ENCODE results near the gene TOR2A. TPM values are rescaled to one million over a fixed set of nuclear protein-coding genes. Genes with fewer than 3 reads are reported as not detected.

Gene TOR2A
- total RNA-seq, 4 donors from 2014 or later = 31.4 to 126 (median 48.1) TPM

DNA sequence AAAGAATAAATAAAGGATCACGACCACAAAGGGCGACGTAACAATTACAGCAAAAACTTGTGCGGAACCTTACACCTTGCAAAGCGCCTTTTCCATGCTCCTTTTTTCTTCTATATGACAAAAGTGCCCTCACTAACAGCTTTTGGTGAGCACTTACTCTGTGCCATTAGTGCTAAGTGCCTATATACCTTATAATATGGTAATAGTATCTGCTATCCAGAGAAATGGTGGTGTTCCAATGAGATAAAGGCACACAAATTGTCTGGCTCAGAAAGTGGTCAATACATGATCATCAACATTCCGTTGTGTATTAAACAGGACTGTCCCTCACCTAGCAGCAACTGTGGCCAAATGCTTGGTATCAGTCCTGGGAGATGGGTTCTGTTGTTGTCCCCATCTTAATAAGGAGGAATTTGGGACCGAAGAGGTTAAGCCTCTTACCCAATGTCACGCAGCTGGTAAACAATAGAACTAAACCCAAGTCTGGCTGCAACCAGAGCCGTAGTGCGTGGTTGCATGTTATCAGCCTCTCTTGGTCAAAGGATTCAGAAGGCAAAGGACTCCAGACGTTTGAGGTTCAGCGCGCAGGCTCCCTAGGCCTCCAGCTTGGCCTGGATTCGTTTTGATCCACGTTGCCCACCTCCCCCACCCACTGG lies 564 bp upstream of the TOR2A start:
- H3K27ac ChIP-seq = peak overlapping the region in 3 of 4 donors; percentile 98 to 100 (median 99)

DNA sequence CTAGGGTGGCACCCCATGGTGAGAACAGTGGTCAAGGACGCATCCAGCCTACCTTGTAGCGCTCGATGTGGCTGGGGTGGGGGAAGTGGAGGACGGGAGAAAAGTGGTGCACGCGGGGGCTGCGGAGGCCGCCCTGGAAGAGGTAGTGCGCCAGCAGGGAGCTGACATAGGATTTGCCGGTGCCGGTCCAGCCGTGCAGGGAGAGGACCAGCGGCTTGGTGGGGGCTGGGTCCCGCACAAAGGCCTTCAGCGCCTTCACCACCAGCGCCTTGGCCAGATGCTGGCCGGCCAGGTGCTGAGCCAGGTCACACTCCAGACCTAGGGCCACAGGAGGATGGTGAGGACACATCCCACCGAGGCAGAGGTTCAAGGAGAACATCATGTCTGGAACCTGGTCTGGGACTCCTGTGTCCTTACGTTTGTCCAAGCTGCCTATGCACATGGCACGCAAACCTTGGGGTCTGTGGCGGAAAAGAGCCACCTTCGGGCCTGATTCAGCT lies 797 bp downstream of the TOR2A start:
- intact Hi-C loops (cut with DNase I; ENCODE audit: low total_unique reads) (loop anchor here (5.0 to 10.0 kb wide), 2 partner anchors 142 to 229 kb away; no protein-coding TSS in a partner anchor), in situ Hi-C loops (cut with MboI; ENCODE audit: low pct_ligation_motif_present in 1 of 4, low pct_unique_long_range_greater_than_20kb in 1 of 4, low sequenced_read_pairs in 3 of 4) (loop anchor here (10.0 to 25.0 kb wide), 5 partner anchors 131 to 222 kb away; no protein-coding TSS in a partner anchor)
- 52 to 87% methylated on average over 3 to 21 of the region's 22 CpGs for WGBS, 2 donors (ENCODE audit: low coverage in 1 of 2)
- Histone ChIP-seq H3K9me3 (no peaks in the 10 kb centered on the region), H3K4me1 (peaks cover 6 to 18% (median 11%) of the 10 kb centered on the region in 4 donors), H3K4me3 (peak overlapping the region in 3 of 4 donors; percentile 71 to 97 (median 84)), H3K27ac (peak overlapping the region; percentile 98 to 100 (median 98)), H3K27me3 (no peaks in the 10 kb centered on the region), H3K36me3 (peaks cover 0 to 4% (median 0%) of the 10 kb centered on the region in 4 donors)
- TF ChIP-seq, protein P1, sequence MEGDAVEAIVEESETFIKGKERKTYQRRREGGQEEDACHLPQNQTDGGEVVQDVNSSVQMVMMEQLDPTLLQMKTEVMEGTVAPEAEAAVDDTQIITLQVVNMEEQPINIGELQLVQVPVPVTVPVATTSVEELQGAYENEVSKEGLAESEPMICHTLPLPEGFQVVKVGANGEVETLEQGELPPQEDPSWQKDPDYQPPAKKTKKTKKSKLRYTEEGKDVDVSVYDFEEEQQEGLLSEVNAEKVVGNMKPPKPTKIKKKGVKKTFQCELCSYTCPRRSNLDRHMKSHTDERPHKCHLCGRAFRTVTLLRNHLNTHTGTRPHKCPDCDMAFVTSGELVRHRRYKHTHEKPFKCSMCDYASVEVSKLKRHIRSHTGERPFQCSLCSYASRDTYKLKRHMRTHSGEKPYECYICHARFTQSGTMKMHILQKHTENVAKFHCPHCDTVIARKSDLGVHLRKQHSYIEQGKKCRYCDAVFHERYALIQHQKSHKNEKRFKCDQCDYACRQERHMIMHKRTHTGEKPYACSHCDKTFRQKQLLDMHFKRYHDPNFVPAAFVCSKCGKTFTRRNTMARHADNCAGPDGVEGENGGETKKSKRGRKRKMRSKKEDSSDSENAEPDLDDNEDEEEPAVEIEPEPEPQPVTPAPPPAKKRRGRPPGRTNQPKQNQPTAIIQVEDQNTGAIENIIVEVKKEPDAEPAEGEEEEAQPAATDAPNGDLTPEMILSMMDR (IDR thresholded peaks at IDR 0.05) = no peak
- TF ChIP-seq POLR2A (IDR thresholded peaks at IDR 0.05) (no peak), POLR2AphosphoS5 (IDR thresholded peaks at IDR 0.05) (no peak), EP300 (IDR thresholded peaks at IDR 0.05; ENCODE audit: low read depth) (no peak)
- no peak for DNase-seq

More for the DNA sequence above, 564 bp upstream of the TOR2A start:
- no peak for DNase-seq
- no peaks in the 10 kb centered on the region for H3K9me3 ChIP-seq
- no peaks in the 10 kb centered on the region for H3K27me3 ChIP-seq
- peak overlapping the region in 1 of 4 donors; percentile 71 for H3K4me3 ChIP-seq
- 3 to 26% methylated on average over 5 to 15 of the region's 15 CpGs for WGBS, 2 donors (ENCODE audit: low coverage in 1 of 2)
- intact Hi-C loops (cut with DNase I; ENCODE audit: low total_unique reads) (loop anchor here (2.0 to 10.0 kb wide), 3 partner anchors 49 to 231 kb away; no protein-coding TSS in a partner anchor), in situ Hi-C loops (cut with MboI; ENCODE audit: low pct_ligation_motif_present in 1 of 4, low pct_unique_long_range_greater_than_20kb in 1 of 4, low sequenced_read_pairs in 3 of 4) (loop anchor here (5.0 to 25.0 kb wide), 6 partner anchors 47 to 223 kb away; no protein-coding TSS in a partner anchor)
- H3K36me3 ChIP-seq = peaks cover 0 to 4% (median 0%) of the 10 kb centered on the region in 4 donors
- TF ChIP-seq, protein P1 (IDR thresholded peaks at IDR 0.05) = no peak
- TF ChIP-seq POLR2AphosphoS5 (IDR thresholded peaks at IDR 0.05) (no peak), EP300 (IDR thresholded peaks at IDR 0.05; ENCODE audit: low read depth) (no peak)
- peaks cover 6 to 29% (median 18%) of the 10 kb centered on the region in 4 donors for H3K4me1 ChIP-seq

DNA sequence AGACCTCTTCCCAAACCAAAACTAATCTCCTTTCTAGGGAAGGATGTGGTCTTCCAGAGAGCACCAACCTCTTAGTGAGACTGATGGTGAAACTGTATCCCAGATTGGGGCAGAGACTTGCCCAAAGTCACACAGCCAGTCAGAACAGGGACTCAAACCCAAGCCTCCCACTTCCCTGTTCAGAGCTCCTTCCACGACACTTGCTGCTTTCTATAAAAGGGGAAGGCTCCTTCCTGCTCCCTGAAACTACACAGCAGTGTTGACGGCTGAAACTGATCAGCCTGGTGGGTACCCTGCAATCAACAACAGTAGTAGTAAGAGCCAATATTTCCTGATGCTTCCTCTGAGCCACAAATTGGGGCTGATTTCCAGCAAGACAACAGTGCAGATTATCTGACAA lies 1.5 kb downstream of the TOR2A start:
- TF ChIP-seq, protein P1 (IDR thresholded peaks at IDR 0.05) = no peak
- no peak for TF ChIP-seq EP300 (IDR thresholded peaks at IDR 0.05; ENCODE audit: low read depth)
- no peak for TF ChIP-seq POLR2AphosphoS5 (IDR thresholded peaks at IDR 0.05)
- Histone ChIP-seq H3K27ac (no peak overlapping the region), H3K27me3 (no peaks in the 10 kb centered on the region), H3K4me1 (peaks cover 6 to 18% (median 11%) of the 10 kb centered on the region in 4 donors), H3K36me3 (peaks cover 0 to 4% (median 0%) of the 10 kb centered on the region in 4 donors), H3K9me3 (no peaks in the 10 kb centered on the region), H3K4me3 (no peak overlapping the region)
- intact Hi-C loops (cut with DNase I; ENCODE audit: low total_unique reads) = loop anchor here (5.0 to 10.0 kb wide), 2 partner anchors 141 to 229 kb away; no protein-coding TSS in a partner anchor
- no peak for DNase-seq
- WGBS, 2 donors (ENCODE audit: low coverage in 1 of 2) = 69% methylated on average over 2 of the region's 2 CpGs; no CpG with 5 or more reads in 1 of the 2 donors
- in situ Hi-C loops (cut with MboI; ENCODE audit: low pct_ligation_motif_present in 1 of 4, low pct_unique_long_range_greater_than_20kb in 1 of 4, low sequenced_read_pairs in 3 of 4) = loop anchor here (10.0 to 25.0 kb wide), 5 partner anchors 131 to 221 kb away; no protein-coding TSS in a partner anchor

DNA sequence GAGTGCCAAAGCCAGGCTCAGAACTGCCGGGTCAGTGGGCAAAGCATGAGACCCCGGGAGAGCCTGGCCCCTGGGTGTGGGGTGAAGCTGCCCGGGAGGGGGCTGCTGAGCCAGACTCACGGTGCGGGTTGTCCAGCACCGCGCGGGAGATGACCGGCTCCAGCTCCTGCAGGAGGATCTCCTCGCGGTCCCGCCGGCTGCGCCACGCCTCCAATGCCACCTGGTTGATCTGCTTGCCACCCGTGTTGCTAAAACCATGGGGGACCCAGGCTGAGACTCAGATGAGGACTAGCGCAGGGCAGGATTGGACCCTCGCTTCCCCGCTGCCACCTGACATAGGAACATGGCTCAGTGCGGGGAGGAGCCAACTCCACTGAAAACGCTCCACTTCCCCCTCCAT lies 2.6 kb downstream of the TOR2A start:
- Histone ChIP-seq H3K36me3 (peaks cover 0 to 4% (median 0%) of the 10 kb centered on the region in 4 donors), H3K27ac (no peak overlapping the region), H3K4me1 (peaks cover 6 to 14% (median 11%) of the 10 kb centered on the region in 4 donors), H3K27me3 (no peaks in the 10 kb centered on the region), H3K4me3 (no peak overlapping the region), H3K9me3 (no peaks in the 10 kb centered on the region)
- in situ Hi-C loops (cut with MboI; ENCODE audit: low pct_ligation_motif_present in 1 of 4, low pct_unique_long_range_greater_than_20kb in 1 of 4, low sequenced_read_pairs in 3 of 4) = loop anchor here (10.0 to 25.0 kb wide), 5 partner anchors 132 to 220 kb away; no protein-coding TSS in a partner anchor
- intact Hi-C loops (cut with DNase I; ENCODE audit: low total_unique reads) = loop anchor here (5.0 to 10.0 kb wide), 2 partner anchors 140 to 228 kb away; no protein-coding TSS in a partner anchor
- DNase-seq = no peak
- TF ChIP-seq EP300 (IDR thresholded peaks at IDR 0.05; ENCODE audit: low read depth) = no peak
- TF ChIP-seq, protein P1 (IDR thresholded peaks at IDR 0.05) = no peak
- no peak for TF ChIP-seq POLR2A (IDR thresholded peaks at IDR 0.05)
- TF ChIP-seq POLR2AphosphoS5 (IDR thresholded peaks at IDR 0.05) = no peak
- 97 to 100% methylated on average over 4 to 21 of the region's 21 CpGs for WGBS, 2 donors (ENCODE audit: low coverage in 1 of 2)
